Keratinocyte (primary cell): ENCODE results near the gene SLC27A1. TPM values are rescaled to one million over a fixed set of nuclear protein-coding genes. Genes with fewer than 3 reads are reported as not detected.

Experiments
- DNase-seq: peaks from one replicate; pipeline ENCODE4 v3.0.0-alpha.2; 2011; ENCODE audit warnings: low read depth, missing footprints, low spot score
- FAIRE-seq: peaks from 2 replicates; lab custom pipeline; 2011; peaks lifted over from hg19 to GRCh38; lab: Jason Lieb, UNC
- H2AFZ ChIP-seq: 2 replicates; pipeline ENCODE4 v1.6.0; 2012; ENCODE audit warnings: low read length, control low read depth, inconsistent platforms; ENCODE audit not compliant: control insufficient read depth
- H3K27ac ChIP-seq: 2 replicates; pipeline ENCODE4 v1.5.1; 2011; ENCODE audit warnings: low read length; ENCODE audit not compliant: control insufficient read depth, insufficient read depth
- H3K27me3 ChIP-seq: 3 replicates; pipeline ENCODE4 v1.6.0; 2011; ENCODE audit warnings: low read length; ENCODE audit not compliant: control insufficient read depth, insufficient read depth; ENCODE audit errors: extremely low read depth
- H3K36me3 ChIP-seq, 2 experiments: 2 replicates in 1 of 2; 3 replicates in 1 of 2; pipeline ENCODE4 v1.5.1; 2011; ENCODE audit warnings: low read length in 2 of 2, mild to moderate bottlenecking in 1 of 2; ENCODE audit not compliant: control insufficient read depth in 2 of 2, insufficient read depth in 2 of 2; ENCODE audit errors: extremely low read depth in 1 of 2
- H3K4me1 ChIP-seq: 3 replicates; pipeline ENCODE4 v1.5.1; 2011; ENCODE audit warnings: low read length; ENCODE audit not compliant: control insufficient read depth, insufficient read depth; ENCODE audit errors: extremely low read depth
- H3K4me2 ChIP-seq: 3 replicates; pipeline ENCODE4 v1.6.0; 2011; ENCODE audit warnings: low read depth, low read length; ENCODE audit not compliant: control insufficient read depth, insufficient read depth; ENCODE audit errors: extremely low read depth
- H3K4me3 ChIP-seq, 3 experiments: fragments of 200-600 bp in 1 of 3; sonication (generic) in 1 of 3; 2 replicates in 2 of 3; 3 replicates in 1 of 3; pipeline ENCODE4 v1.5.1; 2011 to 2016; ENCODE audit warnings: low read length in 3 of 3, mild to moderate bottlenecking in 3 of 3, control low read depth in 2 of 3, inconsistent platforms in 1 of 3, low read depth in 1 of 3, mixed read lengths in 1 of 3, mixed run types in 1 of 3, moderate library complexity in 1 of 3; ENCODE audit not compliant: control insufficient read depth in 2 of 3, insufficient read depth in 2 of 3; ENCODE audit errors: extremely low read depth in 1 of 3
- H3K79me2 ChIP-seq: 2 replicates; pipeline ENCODE4 v1.6.0; 2012; ENCODE audit warnings: low read length; ENCODE audit not compliant: control insufficient read depth, insufficient read depth
- H3K9ac ChIP-seq: 3 replicates; pipeline ENCODE4 v1.6.0; 2011; ENCODE audit warnings: low read length; ENCODE audit not compliant: control insufficient read depth, insufficient read depth; ENCODE audit errors: extremely low read depth
- H3K9me1 ChIP-seq: 3 replicates; pipeline ENCODE4 v1.6.0; 2011; ENCODE audit warnings: low read length; ENCODE audit not compliant: control insufficient read depth, insufficient read depth; ENCODE audit errors: extremely low read depth
- H3K9me3 ChIP-seq: 2 replicates; pipeline ENCODE4 v1.5.1; 2012; ENCODE audit warnings: low read depth, low read length; ENCODE audit not compliant: control insufficient read depth
- H4K20me1 ChIP-seq: 3 replicates; pipeline ENCODE4 v1.6.0; 2011; ENCODE audit warnings: low read length; ENCODE audit not compliant: control insufficient read depth, insufficient read depth; ENCODE audit errors: extremely low read depth
- CTCF ChIP-seq, 3 experiments: IDR thresholded peaks in 1 of 3; conservative IDR thresholded peaks in 1 of 3; optimal IDR thresholded peaks in 1 of 3; 2 replicates in 2 of 3; 3 replicates in 1 of 3; pipeline versions ENCODE3 to v1.5.1; 2011; ENCODE audit warnings: low read length in 3 of 3, mild to moderate bottlenecking in 3 of 3, moderate library complexity in 2 of 3, control low read depth in 1 of 3, inconsistent platforms in 1 of 3; ENCODE audit not compliant: insufficient read depth in 2 of 3; ENCODE audit errors: extremely low read depth in 1 of 3
- EZH2 ChIP-seq: IDR thresholded peaks from one replicate; pipeline ENCODE4 v1.6.1; 2012; ENCODE audit warnings: inconsistent platforms, mild to moderate bottlenecking, low read length, moderate library complexity
- dilution Hi-C: fragments of 300-500 bp; cut with MboI; formaldehyde crosslinking; loops from one replicate; pipeline ENCODE4 v1.7.0; 2020; ENCODE audit warnings: low sequenced_read_pairs; ENCODE audit not compliant: extremely low pct_ligation_motif_present
- polyA plus RNA-seq, 5 experiments: library from polyadenylated mRNA; depleted of rRNA in 3 of 5; stranded (reverse) in 3 of 5; stranded (forward) in 1 of 5; unstranded in 1 of 5; fragments of >200 nt; gene quantifications; 1 replicate in 1 of 5; 2 replicates in 3 of 5; 3 replicates in 1 of 5; pipeline versions ENCODE4 v1.2.1 to v1.2.3, GENCODE V29; 2011 to 2012; ENCODE audit warnings: missing spikeins in 2 of 5, low read depth in 1 of 5, low replicate concordance in 1 of 5

Gene SLC27A1
- polyA plus RNA-seq, 1 donor (not counting 4 experiments of a cell fraction or from before 2014, with no cell fraction given), result 8.4 TPM

- Histone ChIP-seq H4K20me1 (no peaks in the 10 kb centered on the region), H3K9me3 (no peaks in the 10 kb centered on the region), H3K79me2 (no peaks in the 10 kb centered on the region), H3K4me2 (no peak overlapping the region), H3K27me3 (peaks cover 27% of the 10 kb centered on the region), H3K36me3 (no peaks in the 10 kb centered on the region), H3K9ac (no peak overlapping the region), H3K27ac (no peak overlapping the region), H3K4me3 (no peak overlapping the region), H3K9me1 (no peaks in the 10 kb centered on the region), H3K4me1 (peaks cover 10% of the 10 kb centered on the region), H2AFZ (no peak overlapping the region)
- DNase-seq (no peak), FAIRE-seq (no peak)
- dilution Hi-C loops, result no loop called here
- TF ChIP-seq EZH2, result no peak
- TF ChIP-seq CTCF (optimal IDR thresholded peaks at IDR 0.05 in 1 of 3, IDR thresholded peaks at IDR 0.05 in 1 of 3, conservative IDR thresholded peaks at IDR 0.05 in 1 of 3; ENCODE audit: extremely low read depth in 1 of 3, insufficient read depth in 2 of 3, low read length in 3 of 3), result no peak
Observed at GRCh38 chr19:17451820-17452219, 18.5 kb upstream of the SLC27A1 start.

- no peak for TF ChIP-seq CTCF (optimal IDR thresholded peaks at IDR 0.05 in 1 of 3, IDR thresholded peaks at IDR 0.05 in 1 of 3, conservative IDR thresholded peaks at IDR 0.05 in 1 of 3; ENCODE audit: extremely low read depth in 1 of 3, insufficient read depth in 2 of 3, low read length in 3 of 3)
- no peak for TF ChIP-seq EZH2
- peaks cover 10% of the 10 kb centered on the region for H3K4me1 ChIP-seq
- dilution Hi-C loops, result no loop called here
Observed at GRCh38 chr19:17454576-17455071, 15.7 kb upstream of the SLC27A1 start.

More at GRCh38 chr19:17454576-17455071, 15.7 kb upstream of the SLC27A1 start:
- Histone ChIP-seq H3K27ac (no peak overlapping the region), H3K9me1 (no peaks in the 10 kb centered on the region), H3K79me2 (no peaks in the 10 kb centered on the region), H3K9me3 (no peaks in the 10 kb centered on the region), H4K20me1 (no peaks in the 10 kb centered on the region), H3K4me3 (no peak overlapping the region), H3K9ac (no peak overlapping the region), H3K4me2 (no peak overlapping the region), H3K36me3 (no peaks in the 10 kb centered on the region), H3K27me3 (peaks cover 18% of the 10 kb centered on the region), H2AFZ (no peak overlapping the region)
- no peak for FAIRE-seq
- DNase-seq, result no peak
